ENCODE measurements around the gene ALKAL2. TPM values are rescaled to one million over a fixed set of nuclear protein-coding genes. Genes with fewer than 3 reads are reported as not detected.

The ALKAL2 gene
- total RNA-seq, 1 experiment from 2014 or later, result 3.5 TPM

GRCh38 chr2:255195-255594, 32.7 kb downstream of the ALKAL2 start:
- TF ChIP-seq FOXP1 (CRISPR knock-in tag; IDR thresholded peaks at IDR 0.05; ENCODE audit: borderline replicate concordance), result no peak
- TF ChIP-seq CTCF (IDR thresholded peaks at IDR 0.05), result no peak
- peak; percentile 54; the same call in 1 of the 2 replicates for TF ChIP-seq ZNF121 (CRISPR knock-in tag; IDR thresholded peaks at IDR 0.05)
- H3K36me3 Mint-ChIP-seq, result peaks cover 36% of the 10 kb centered on the region
- no peak overlapping the region for H3K4me3 Mint-ChIP-seq
- POLR2A ChIA-PET, result no interaction called here
- no peak overlapping the region for H3K27ac Mint-ChIP-seq
- DNase-seq (ENCODE audit: low spot score) (no peak), ATAC-seq (no peak)
- H3K9me3 Mint-ChIP-seq, result peaks cover 31% of the 10 kb centered on the region
- H3K27me3 Mint-ChIP-seq (ENCODE audit: low read depth), result peaks cover 4% of the 10 kb centered on the region
- CTCF ChIA-PET, result interaction anchor here (1.2 kb wide), 1 partner anchor 9 kb away, joined by 3 read pairs; no protein-coding TSS in a partner anchor
- H3K4me1 Mint-ChIP-seq, result peaks cover 7% of the 10 kb centered on the region

GRCh38 chr2:254241-254640, 33.6 kb downstream of the ALKAL2 start:
- DNase-seq (ENCODE audit: low spot score), result no peak
- Mint-ChIP-seq H3K27ac (0 out of 2 replicates have a peak overlapping the region, but pooled peaks have one; percentile 34), H3K4me3 (no peak overlapping the region), H3K27me3 (ENCODE audit: low read depth) (peaks cover 3% of the 10 kb centered on the region), H3K4me1 (peaks cover 7% of the 10 kb centered on the region), H3K9me3 (peaks cover 27% of the 10 kb centered on the region), H3K36me3 (peaks cover 34% of the 10 kb centered on the region)
- ChIA-PET CTCF (interaction anchor here (1.2 kb wide), 1 partner anchor 8 kb away, joined by 3 read pairs; no protein-coding TSS in a partner anchor), POLR2A (no interaction called here)
- no peak for ATAC-seq
- TF ChIP-seq ZBTB43 (CRISPR knock-in tag; IDR thresholded peaks at IDR 0.05) (no peak), MAX (CRISPR knock-in tag; IDR thresholded peaks at IDR 0.05) (no peak), TEAD1 (CRISPR knock-in tag; IDR thresholded peaks at IDR 0.05) (no peak), HMGXB4 (CRISPR knock-in tag; IDR thresholded peaks at IDR 0.05) (no peak), NR3C1 (CRISPR knock-in tag; conservative IDR thresholded peaks at IDR 0.05; ENCODE audit: low read depth) (no peak), ZNF219 (CRISPR knock-in tag; IDR thresholded peaks at IDR 0.05; ENCODE audit: borderline replicate concordance) (no peak), ZNF281 (CRISPR knock-in tag; IDR thresholded peaks at IDR 0.05) (no peak), ATF3 (CRISPR knock-in tag; conservative IDR thresholded peaks at IDR 0.05) (no peak), HMGA2 (CRISPR knock-in tag; IDR thresholded peaks at IDR 0.05) (no peak), CREM (CRISPR knock-in tag; IDR thresholded peaks at IDR 0.05) (no peak), ZNF423 (CRISPR knock-in tag; IDR thresholded peaks at IDR 0.05) (no peak), NFATC4 (CRISPR knock-in tag; IDR thresholded peaks at IDR 0.05) (no peak), MYBL2 (CRISPR knock-in tag; IDR thresholded peaks at IDR 0.05) (no peak), E2F5 (CRISPR knock-in tag; IDR thresholded peaks at IDR 0.05) (no peak), RELA (CRISPR knock-in tag; IDR thresholded peaks at IDR 0.05; ENCODE audit: borderline replicate concordance) (no peak), GABPB1 (CRISPR knock-in tag; IDR thresholded peaks at IDR 0.05) (no peak), ZMAT4 (CRISPR knock-in tag; IDR thresholded peaks at IDR 0.05) (no peak), AR (CRISPR knock-in tag; IDR thresholded peaks at IDR 0.05) (no peak), ZSCAN18 (CRISPR knock-in tag; IDR thresholded peaks at IDR 0.05) (no peak)
